Prostate gland (tissue), 2 donors: Measurements from ENCODE around the gene GUCY2C. TPM values are rescaled to one million over a fixed set of nuclear protein-coding genes. Genes with fewer than 3 reads are reported as not detected.

Experiments used
- DNase-seq: peaks from one replicate; pipeline ENCODE4 v3.0.0-alpha.2; 2019; ENCODE audit warnings: low spot score
- H3K27ac ChIP-seq, 2 donors: fragments of 200-600 bp; sonication (generic); 2 replicates each; pipeline ENCODE4 v1.5.1; 2017 to 2019
- H3K27me3 ChIP-seq: fragments of 200-600 bp; sonication (generic); replicated peaks from 2 replicates; pipeline ENCODE4 v1.5.1; 2019; ENCODE audit not compliant: insufficient read depth
- H3K36me3 ChIP-seq, 2 donors: fragments of 200-600 bp; sonication (generic); 1 replicate in 1 of 2; 2 replicates in 1 of 2; pipeline versions ENCODE4 v1.5.1 to v1.8.1; 2017 to 2019
- H3K4me1 ChIP-seq: fragments of 200-600 bp; sonication (generic); replicated peaks from 2 replicates; pipeline ENCODE4 v1.5.1; 2019
- H3K4me3 ChIP-seq, 2 donors: fragments of 200-600 bp; sonication (generic); 2 replicates each; pipeline ENCODE4 v1.5.1; 2017 to 2019
- H3K9me3 ChIP-seq: fragments of 200-600 bp; sonication (generic); 2 replicates; pipeline ENCODE4 v1.5.1; 2017
- POLR2A ChIP-seq: fragments of 450-650 bp; IDR thresholded peaks from one replicate; pipeline ENCODE4 v1.6.1; 2016; ENCODE audit warnings: antibody characterized with exemption, mild to moderate bottlenecking
- POLR2AphosphoS5 ChIP-seq: sonication (generic); formaldehyde crosslinking; IDR thresholded peaks from one replicate; pipeline ENCODE4 v1.6.1; 2017; ENCODE audit warnings: antibody characterized with exemption
- WGBS: methylation state at CpG from one replicate; pipeline ENCODE4 v1.1.5; 2018; 5-methylcytosine and 5-hydroxymethylcytosine counted together
- intact Hi-C: fragments of 100-400 bp; cut with DNase I; formaldehyde crosslinking; loops from one replicate; pipeline ENCODE4 v1.14.2; 2022
- total RNA-seq, 2 donors: library from RNA; depleted of rRNA; stranded (reverse); fragments of >200 nt; gene quantifications; one replicate each; pipeline ENCODE4 v1.1.0, GENCODE V29; 2016
- TF ChIP-seq, protein P1 (sequence below), 4 experiments: fragments of 200-600 bp in 2 of 4; fragments of 450-650 bp in 2 of 4; sonication (generic) in 2 of 4; IDR thresholded peaks; 1 replicate in 3 of 4; 2 replicates in 1 of 4; pipeline ENCODE4 v1.5.1; 2016 to 2019; ENCODE audit warnings: antibody characterized with exemption in 4 of 4, mild to moderate bottlenecking in 2 of 4, moderate library complexity in 2 of 4

The GUCY2C gene
- total RNA-seq, 2 donors from 2014 or later = 0.11 TPM; not detected in 1

GRCh38 chr12:14710632-14711320 lies 14.4 kb upstream of the GUCY2C start:
- intact Hi-C loops = no loop called here
- TF ChIP-seq POLR2AphosphoS5 = peak; percentile 21
- TF ChIP-seq POLR2A = no peak
- no peaks in the 10 kb centered on the region for H3K27me3 ChIP-seq
- no peaks in the 10 kb centered on the region for H3K9me3 ChIP-seq
- H3K4me3 ChIP-seq = no peak overlapping the region
- H3K36me3 ChIP-seq = no peaks in the 10 kb centered on the region
- no peak overlapping the region for H3K27ac ChIP-seq
- WGBS = 47% methylated on average over 4 of the region's 4 CpGs
- no peaks in the 10 kb centered on the region for H3K4me1 ChIP-seq
- no peak for DNase-seq

DNA sequence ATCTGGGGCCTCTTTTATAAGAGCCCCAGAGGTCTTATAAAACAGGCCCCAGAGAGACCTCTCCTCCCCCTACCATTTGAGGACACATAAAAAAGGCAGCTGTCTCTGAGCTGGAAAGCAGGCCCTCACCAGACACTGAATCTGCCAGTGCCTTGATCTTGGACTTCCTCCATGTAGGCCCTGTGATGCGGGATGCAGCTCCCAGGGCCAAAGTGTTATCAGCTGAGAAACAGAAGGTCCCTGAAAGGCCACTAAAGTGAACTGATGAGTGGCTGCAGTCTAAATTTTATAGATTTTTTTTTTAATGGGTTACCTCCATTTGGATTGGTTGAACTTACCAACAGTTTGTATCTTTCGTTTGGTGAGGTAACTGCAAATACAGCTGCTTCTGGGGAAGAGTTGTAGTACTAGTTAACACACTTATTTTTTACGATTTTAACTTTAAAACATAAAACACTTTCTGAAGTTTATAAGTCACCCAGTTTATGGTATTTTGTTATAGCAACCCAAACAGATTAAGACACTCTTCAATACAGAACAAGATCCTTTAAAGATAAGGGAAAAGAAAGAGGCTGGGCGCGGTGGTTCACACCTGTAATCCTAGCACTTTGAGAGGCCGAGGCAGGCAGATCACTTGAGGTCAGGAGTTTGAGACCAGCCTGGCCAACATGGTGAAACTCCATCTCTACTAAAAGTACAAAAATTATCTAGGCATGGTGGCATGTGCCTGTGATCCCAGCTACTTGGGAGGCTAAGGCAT lies 5.6 kb upstream of the GUCY2C start:
- H3K36me3 ChIP-seq = no peaks in the 10 kb centered on the region
- H3K27ac ChIP-seq = no peak overlapping the region
- H3K4me3 ChIP-seq = no peak overlapping the region
- 52% methylated on average over 6 of the region's 6 CpGs for WGBS
- no peaks in the 10 kb centered on the region for H3K27me3 ChIP-seq
- no peaks in the 10 kb centered on the region for H3K4me1 ChIP-seq
- H3K9me3 ChIP-seq = no peaks in the 10 kb centered on the region
- TF ChIP-seq POLR2A = no peak
- TF ChIP-seq POLR2AphosphoS5 = no peak
- TF ChIP-seq, protein P1, sequence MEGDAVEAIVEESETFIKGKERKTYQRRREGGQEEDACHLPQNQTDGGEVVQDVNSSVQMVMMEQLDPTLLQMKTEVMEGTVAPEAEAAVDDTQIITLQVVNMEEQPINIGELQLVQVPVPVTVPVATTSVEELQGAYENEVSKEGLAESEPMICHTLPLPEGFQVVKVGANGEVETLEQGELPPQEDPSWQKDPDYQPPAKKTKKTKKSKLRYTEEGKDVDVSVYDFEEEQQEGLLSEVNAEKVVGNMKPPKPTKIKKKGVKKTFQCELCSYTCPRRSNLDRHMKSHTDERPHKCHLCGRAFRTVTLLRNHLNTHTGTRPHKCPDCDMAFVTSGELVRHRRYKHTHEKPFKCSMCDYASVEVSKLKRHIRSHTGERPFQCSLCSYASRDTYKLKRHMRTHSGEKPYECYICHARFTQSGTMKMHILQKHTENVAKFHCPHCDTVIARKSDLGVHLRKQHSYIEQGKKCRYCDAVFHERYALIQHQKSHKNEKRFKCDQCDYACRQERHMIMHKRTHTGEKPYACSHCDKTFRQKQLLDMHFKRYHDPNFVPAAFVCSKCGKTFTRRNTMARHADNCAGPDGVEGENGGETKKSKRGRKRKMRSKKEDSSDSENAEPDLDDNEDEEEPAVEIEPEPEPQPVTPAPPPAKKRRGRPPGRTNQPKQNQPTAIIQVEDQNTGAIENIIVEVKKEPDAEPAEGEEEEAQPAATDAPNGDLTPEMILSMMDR (IDR thresholded peaks at IDR 0.05) = no peak
- DNase-seq = no peak
- intact Hi-C loops = no loop called here

DNA sequence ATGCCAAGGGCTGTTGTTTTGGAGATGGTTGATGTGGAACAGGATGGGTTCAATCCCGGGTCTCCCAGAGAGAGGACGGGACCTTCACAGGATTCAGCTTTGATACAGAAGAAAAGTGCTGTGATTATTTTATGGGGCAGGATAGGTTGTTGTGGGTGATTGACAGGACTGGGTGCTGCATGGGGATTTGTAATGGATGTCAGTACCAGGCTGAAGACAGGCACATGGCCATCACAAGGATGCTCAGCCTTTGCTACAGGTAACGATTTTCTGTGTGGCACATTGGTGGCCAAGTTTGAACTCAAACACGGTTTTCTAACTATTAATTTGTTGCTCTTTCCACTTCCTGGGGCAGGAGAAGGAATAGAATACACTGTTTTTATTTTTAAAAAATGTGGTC lies 4.5 kb upstream of the GUCY2C start:
- TF ChIP-seq POLR2A (no peak), POLR2AphosphoS5 (no peak)
- TF ChIP-seq, protein P1 (IDR thresholded peaks at IDR 0.05) = no peak
- no peak for DNase-seq
- WGBS = 77% methylated on average over 4 of the region's 4 CpGs
- intact Hi-C loops = no loop called here
- Histone ChIP-seq H3K27ac (no peak overlapping the region), H3K27me3 (no peaks in the 10 kb centered on the region), H3K4me1 (no peaks in the 10 kb centered on the region), H3K9me3 (no peaks in the 10 kb centered on the region), H3K36me3 (no peaks in the 10 kb centered on the region), H3K4me3 (no peak overlapping the region)

GRCh38 chr12:14699923-14700322 lies 3.5 kb upstream of the GUCY2C start:
- no peak for DNase-seq
- no peaks in the 10 kb centered on the region for H3K36me3 ChIP-seq
- no peaks in the 10 kb centered on the region for H3K27me3 ChIP-seq
- TF ChIP-seq POLR2A (no peak), POLR2AphosphoS5 (no peak)
- TF ChIP-seq, protein P1 (IDR thresholded peaks at IDR 0.05) = no peak
- H3K9me3 ChIP-seq = no peaks in the 10 kb centered on the region
- intact Hi-C loops = no loop called here
- H3K27ac ChIP-seq = no peak overlapping the region
- no peaks in the 10 kb centered on the region for H3K4me1 ChIP-seq
- WGBS = 94% methylated on average over 2 of the region's 2 CpGs
- no peak overlapping the region for H3K4me3 ChIP-seq

GRCh38 chr12:14698555-14698954 lies 2.2 kb upstream of the GUCY2C start:
- Histone ChIP-seq H3K4me1 (no peaks in the 10 kb centered on the region), H3K27ac (no peak overlapping the region), H3K4me3 (no peak overlapping the region), H3K9me3 (no peaks in the 10 kb centered on the region), H3K36me3 (no peaks in the 10 kb centered on the region), H3K27me3 (no peaks in the 10 kb centered on the region)
- no peak for TF ChIP-seq POLR2A
- TF ChIP-seq POLR2AphosphoS5 = no peak
- TF ChIP-seq, protein P1 (IDR thresholded peaks at IDR 0.05) = no peak
- intact Hi-C loops = no loop called here
- no peak for DNase-seq
